GM21529 (cell line): Measurements from ENCODE around the gene TBXAS1.
A peak's percentile ranks its signal among the peaks of the same experiment; 100 is the strongest.

Experiments used
- ATAC-seq: cut with Tn5 transposase; IDR thresholded peaks from one replicate; pipeline ENCODE4 v1.9.1; 2021; ENCODE audit not compliant: unreplicated experiment

TBXAS1 gene

DNA sequence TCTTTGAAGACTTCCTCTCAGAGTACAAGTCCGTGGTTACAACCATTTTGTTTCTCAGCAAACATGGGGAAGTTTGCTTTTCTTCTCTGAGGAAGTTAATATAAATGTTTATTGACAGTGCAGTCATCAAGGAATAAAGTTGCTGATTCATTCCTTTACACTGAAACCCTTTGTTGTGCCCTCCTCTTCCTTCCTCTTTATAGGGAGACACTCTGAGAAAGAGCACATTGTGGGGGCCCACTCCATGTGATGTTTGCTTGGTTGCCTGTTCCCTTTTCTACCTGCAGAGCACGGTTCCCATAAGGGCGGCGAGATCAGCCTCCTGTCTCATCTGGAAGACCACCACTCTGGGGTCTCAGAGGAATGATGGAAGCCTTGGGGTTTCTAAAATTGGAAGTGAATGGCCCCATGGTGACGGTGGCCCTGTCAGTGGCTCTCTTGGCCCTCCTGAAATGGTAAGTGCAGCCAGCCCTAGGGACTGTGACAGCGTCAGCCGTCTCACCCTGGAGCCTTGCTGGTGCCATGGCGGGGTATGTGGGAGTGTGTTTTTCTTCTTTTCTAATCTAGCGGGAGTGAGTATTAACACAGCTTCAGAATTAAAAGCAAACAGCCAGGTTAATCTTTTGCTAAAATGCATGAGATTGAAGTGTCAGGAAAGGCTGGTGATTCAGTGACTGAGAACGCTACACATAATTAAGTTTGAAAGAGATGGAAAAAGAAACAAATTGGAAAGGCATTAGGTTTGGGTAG lies at the start of gene TBXAS1:
Gene TBXAS1, plus strand, starts transcription at position 240 of the 750 bp plus-strand sequence. Its CDS starts 127 bp downstream, at position 367.
- ATAC-seq, result peak; percentile 54

DNA sequence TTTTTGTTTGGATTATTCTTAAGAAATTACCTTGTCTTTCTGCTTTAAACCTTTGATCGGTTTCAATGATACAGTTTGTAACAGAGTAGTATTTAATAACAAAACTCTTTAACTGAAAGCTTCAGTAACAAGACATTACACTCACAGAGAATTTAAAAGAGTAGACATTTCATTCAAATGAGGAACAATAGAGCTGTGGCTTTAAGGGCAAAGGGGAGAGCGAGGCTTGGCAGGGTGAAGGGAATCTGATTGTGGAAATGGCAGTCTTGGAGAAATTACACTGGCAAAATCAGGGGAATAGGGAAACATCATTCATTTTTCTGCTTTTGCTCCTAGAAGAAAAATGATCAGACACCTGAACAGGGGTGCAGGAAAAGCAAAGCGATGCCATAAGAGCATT lies 46.1 kb upstream of the TBXAS1 start:
- no peak for ATAC-seq

DNA sequence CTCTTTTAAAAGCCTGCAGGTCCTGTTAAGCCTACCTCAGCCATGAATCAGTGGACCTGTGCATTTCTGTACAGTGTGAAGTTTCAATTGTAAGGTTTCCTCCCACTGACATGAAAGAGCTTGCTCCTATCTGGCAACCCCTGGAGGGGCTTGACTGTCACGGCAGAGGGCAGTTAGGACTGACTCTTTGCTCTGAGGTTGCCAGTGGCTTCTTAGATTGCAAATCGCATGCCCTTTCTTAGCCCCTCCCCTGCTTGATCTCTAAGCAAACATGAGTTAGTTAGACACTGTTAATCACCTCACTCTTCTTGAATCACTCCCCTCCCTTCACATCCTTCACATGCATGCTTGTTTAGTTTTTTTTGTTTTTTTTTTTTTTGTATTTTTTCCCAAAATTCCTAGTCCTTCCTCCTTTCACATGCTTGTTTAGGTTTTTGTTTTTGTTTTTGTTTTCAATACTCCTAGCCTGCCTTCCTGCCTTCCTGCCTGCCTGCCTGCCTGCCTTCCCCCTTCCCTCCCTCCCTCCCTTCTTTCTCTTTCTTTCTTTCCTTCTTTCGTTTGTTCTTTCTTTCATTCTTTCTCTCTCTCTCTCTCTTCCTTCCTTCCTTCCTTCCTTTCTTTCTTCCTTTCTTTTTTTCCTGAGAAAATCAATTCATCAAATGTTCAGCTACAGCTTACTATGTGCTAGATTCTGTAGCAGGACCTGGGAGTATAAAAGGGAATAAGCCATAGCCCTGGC lies 45.2 kb upstream of the TBXAS1 start:
- ATAC-seq, result no peak

DNA sequence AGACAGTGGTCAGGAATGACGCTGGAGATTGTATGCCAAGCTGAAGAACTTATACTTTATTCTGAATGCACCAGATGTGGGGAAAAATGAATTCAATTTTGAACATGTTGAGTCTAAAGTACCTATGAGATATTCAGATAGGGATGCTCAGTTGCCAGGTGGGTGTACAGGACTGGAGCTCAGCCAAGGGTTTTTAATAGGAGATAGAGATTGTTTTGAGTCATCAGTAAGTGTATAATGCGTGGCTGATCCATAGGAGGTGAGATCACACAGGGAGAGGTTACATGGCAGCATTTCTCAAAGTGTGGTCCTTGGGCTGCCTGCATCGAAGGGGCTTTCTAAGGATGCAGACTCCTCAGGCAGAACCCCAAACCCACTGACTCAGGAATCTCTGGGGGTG lies 44.4 kb upstream of the TBXAS1 start:
- ATAC-seq, result no peak

DNA sequence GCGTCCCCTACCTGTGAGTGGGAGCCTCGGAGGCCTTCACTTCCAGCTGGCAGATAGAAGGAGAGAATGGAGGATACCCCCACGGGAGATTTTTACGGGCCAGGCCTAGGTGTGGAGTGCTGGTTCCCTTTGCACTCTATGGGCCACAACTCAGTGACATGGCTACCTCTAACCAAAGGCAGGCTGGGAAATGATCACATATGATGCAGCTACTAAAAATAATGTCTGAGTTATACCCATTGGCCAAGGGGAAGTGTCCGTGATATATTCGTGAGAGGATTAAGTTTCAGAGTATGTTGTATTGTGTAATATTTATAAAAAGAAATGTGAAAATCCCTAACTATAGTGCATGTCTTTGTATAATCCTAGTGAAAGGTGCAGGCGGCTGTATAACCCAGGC lies 37.7 kb upstream of the TBXAS1 start:
- no peak for ATAC-seq

DNA sequence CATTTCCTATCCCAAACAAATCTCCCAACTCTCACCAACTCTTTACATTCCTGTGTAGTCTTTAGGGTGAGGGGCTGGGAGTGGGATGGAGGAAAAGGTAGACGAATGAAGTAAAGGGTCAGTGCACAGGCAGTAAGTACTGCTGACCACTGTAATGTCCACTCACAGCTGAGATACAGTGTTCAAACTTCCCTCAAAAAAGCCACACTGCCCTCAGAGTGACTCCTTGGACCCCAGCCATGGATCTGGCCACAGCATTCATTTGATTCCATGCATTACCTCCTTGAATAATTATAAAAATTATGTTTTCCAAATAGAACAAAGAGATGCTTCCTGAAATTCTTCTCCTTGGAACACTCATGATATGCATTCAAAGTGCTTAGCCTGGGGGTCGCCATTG lies 31.5 kb upstream of the TBXAS1 start:
- no peak for ATAC-seq

DNA sequence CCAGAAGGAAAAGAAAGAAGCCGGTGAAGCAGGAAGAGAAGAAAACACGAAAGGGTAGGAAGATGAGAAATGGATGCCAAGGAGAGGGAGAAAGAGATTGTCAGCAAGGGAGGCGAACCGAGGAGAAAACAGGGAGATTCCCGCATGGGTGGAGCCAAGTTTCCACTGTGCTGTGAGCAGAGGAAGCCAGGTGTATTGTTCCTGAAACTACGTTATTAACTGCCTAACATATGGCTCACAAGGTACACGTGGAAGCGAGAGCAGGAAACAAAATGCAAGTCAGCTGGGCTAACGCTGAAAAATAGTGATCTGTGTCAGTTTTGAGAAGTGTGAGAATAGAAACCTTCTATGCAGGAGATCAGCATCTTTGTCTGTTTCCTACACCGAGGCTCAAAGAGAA lies 30.8 kb upstream of the TBXAS1 start:
- ATAC-seq, result peak; percentile 83

DNA sequence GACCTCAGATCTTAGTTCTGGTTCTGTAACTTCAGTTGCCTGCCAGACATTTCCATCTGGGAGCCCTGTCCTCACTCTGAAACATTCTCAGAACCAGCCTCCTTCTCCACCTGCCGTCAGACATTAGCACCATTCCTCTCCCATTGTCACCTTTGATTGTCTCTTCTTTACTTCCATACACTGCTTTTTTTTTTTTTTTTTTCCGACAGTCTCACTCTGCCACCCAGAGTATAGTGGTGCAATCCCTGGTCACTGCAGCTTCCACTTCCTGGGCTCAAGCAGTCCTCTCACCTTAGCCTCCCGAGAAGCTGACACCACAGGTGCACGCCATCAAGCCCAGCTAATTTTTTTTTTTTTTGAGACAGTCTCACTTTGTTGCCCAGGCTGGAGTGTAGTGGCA lies 30.2 kb upstream of the TBXAS1 start:
- no peak for ATAC-seq

DNA sequence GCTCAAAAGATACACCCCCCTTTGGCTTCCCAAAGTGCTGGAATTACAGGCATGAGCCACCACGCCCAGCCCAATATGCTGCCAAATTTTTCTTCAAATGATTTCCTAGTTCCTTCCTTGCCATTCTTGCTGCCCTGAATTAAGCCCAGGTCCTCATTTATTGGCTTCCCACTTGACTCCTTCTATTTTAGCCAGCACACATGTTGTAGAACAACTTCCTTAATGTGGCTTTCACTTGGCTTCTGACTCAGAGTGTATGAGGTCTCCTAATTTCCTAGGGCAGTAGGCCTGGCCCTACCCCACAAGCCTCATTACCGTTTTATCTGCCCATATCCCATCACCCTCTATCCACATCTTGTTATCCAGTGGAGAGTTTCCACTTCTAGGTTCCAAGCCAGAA lies 29.5 kb upstream of the TBXAS1 start:
- ATAC-seq, result peak; percentile 57

DNA sequence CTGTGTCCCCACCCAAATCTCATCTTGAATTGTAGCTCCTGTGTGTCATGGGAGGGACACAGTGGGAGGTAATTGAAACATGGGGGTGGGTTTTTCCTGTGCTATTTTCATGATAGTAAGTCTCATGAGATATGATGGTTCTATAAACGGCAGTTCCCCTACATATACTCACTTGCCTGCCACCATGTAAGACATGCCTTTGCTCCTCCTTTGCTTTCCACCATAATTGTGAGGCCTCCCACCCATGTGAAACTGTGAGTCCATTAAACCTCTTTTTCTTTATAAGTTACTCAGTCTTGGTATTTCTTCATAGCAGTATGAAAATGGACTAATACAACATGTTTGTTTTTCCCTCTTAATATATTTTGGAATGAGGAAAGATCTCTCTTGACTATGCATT lies 24.5 kb upstream of the TBXAS1 start:
- ATAC-seq, result no peak

DNA sequence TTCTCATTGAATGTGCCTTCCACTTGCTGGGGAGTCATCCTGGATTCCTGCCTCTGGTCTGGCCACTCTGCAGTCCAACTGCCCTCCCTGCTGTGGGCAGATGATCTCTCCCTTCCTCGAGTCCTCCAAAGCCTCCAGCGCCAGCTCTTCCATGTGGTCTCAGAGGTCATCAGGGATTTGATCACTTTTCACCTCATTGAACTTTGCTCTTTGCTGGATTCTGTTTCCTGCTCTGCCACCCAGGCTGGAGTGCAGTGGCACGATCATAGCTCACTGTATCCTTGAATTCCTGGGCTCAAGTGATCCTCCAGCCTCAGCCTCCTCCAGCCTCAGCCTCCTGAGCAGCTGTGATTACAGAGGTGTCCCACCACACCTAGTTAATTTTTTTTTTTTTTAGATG lies 22.1 kb upstream of the TBXAS1 start:
- no peak for ATAC-seq

DNA sequence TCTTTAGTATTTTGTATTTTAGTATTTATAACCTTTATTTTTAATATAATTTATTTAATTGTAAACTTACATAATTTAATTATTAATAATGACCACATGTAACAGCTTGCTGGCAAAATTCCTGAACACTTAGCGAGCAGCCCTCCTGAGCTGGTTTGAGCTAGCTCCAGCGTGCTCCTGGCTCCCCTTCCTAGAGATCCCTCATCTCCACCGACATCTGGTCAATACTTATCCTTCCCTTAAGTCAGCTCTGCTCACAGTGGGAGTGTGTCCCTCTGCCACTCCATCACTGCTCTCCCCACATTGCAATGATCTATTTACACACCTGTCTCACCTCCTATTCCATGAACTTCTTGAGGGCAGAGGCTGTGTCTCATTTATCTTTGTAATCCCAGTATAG lies 20.6 kb upstream of the TBXAS1 start:
- ATAC-seq, result no peak

DNA sequence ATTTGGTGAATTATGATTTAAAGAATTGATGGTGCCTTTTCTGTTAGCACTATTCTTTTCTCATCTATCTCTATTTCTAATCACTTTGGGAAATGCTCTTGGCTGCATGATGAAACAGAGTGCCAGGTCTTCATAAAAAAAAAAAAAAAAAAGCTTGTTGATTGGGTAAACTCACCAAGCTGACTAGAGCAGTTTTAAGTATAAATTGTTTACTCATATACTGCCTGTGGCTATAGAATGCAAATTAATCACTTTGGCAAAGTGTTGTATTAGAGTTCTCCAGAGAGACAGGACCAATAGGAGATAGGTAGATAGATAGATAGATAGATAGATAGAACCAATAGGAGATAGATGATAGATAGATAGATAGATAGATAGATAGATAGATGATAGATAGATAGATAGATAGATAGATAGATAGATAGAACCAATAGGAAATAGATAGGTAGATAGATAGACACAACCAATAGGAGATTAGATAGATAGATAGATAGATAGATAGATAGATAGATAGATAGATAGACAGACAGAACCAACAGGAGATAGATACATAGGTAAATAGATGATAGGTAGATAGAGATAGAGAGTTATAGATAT lies 20.1 kb upstream of the TBXAS1 start:
- ATAC-seq, result no peak

DNA sequence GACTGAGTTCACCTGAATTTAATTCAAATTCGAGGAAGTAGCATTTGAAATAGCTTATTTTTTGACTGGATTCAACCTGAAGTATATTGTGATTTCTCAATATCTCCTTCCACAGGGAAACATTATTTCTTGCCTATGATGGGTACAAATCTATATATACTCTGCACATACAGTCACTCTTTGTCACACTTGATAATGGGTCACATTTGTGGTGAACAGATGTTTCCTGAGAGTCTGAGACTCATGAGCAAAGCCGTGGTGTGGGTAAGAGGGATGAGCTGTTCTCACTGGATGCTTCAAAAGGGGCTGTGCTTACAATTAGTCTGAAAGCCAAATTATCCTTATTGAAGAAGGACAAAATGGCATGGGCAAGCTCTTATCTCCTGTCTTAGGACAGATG lies 18.0 kb upstream of the TBXAS1 start:
- ATAC-seq, result no peak

DNA sequence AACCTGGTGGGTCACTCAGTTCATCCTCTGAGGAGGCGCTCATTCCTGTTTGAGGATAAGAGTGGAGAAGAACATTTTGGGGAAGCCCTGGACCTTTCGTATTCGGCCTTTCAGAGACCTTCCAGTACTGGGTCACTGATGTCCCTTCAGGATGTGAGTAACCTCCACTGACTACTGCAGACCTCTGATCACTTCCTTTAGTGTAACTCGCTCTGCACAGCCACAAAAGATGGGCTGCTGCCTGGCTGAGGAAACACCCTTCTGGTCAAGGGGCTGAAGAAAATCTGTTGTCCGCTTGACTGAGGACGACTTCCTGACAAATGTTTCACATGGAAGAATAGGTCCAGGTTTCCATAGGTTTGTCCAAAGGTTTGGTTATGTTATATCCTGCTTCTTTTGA lies 15.9 kb upstream of the TBXAS1 start:
- ATAC-seq, result no peak

DNA sequence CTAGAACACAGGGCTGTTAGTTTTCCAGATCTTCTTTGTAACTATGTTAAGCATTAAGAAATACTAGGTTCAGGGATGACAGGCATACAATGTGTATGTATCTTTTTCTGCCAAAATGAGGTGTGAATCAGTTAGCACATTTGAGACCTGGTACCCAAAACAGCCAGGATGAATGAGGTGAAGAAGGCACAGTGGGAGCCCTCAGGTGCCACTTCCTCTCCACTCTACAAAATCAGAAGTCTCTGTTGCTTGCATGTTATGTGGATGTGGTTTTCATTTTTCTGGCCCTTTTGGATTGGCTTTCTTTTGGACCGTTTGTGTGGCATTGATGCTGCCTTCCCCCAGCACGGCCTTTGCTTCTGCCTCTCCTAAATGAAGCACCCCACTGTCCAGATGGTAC lies 15.4 kb upstream of the TBXAS1 start:
- ATAC-seq, result no peak

DNA sequence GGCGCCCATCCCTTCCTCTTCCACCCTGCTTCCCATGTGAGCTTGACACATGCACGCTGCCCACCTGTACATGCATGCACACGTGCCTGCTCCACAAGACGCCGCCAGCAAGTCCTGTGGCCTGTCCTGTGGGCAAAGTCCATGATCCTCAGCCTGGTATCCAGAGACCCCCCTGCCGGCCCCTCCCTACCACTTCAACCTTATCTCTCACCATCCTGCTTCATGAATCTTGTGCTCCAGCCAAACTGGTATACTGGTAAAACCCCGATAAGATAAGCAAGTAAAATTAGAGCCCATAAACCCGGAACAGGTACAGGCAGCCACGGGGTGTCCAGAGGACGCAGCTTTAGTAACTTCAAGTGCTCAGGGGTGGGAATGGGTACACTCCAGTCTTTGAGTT lies 11.8 kb upstream of the TBXAS1 start:
- no peak for ATAC-seq

DNA sequence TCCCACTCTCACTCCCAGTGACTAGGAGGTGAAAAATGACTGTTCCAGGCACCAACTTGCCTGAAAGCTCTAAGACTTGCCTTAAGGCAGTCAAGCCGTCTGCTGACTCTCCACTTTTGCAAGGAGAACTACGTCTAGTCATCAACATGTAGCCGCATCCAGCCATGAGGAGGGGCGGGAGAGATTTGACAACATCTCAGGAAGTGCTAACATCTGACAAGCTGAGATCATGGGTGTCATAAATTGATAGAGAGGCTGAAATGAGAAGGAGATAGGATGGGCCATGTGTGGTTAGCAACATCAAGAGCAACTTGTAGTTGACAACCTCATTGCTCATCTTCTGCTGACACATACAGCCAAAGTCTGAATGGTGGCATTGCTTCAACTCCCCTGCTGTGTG lies 9.0 kb upstream of the TBXAS1 start:
- no peak for ATAC-seq

DNA sequence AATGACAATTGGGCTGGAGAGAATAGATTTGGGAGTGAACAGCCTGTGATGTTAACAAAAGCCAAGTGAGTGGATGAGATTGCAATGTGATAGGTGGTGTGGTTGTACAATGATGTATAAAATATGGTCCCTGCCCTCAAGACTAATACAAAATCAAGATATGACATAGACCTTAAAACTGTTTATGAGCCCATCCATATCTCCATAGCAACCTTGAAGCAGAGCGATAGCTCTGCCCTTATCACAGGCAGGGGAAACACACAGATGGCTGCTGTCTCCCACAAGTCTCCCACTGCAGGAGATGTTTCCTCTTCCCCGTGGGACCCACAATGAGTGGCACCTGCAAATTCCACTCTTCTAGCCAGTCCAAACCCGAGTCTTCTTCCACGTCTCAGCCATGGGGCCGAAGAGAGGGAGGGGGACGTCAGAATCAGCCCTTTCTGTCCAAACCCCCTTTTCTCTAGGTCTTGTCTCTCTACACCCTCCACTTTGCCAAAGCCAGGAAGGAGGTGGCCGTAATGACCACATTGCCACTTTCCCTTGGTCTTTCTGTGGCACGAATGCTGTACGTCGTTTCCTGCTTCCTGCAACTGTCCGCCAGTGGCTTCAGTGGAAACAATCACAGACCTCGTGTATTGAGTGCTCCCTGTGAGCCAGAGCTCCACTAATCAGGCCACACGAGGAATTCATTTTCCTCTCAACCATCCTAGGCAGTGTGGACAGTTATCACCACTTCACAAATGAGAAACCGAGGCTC lies 7.5 kb upstream of the TBXAS1 start:
- no peak for ATAC-seq

DNA sequence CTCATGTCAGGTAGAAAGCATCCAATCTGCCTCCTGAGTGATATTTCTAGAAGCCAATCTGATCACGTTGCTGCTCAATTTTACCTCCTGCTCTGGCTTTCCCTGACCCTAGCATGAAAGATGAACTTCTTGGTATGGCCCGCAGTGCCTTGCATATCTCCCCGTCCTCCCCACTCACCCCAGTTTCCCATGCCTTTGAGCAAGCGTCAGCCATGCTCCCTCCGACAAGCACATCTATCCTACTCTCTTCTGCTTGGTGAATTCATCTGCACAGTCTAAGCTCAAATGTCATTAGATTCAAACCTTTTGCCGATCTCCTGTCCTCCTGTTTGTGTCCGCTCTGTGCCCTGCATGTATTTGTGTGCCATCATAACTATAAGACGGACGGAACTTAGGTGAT lies 6.2 kb upstream of the TBXAS1 start:
- ATAC-seq, result no peak

DNA sequence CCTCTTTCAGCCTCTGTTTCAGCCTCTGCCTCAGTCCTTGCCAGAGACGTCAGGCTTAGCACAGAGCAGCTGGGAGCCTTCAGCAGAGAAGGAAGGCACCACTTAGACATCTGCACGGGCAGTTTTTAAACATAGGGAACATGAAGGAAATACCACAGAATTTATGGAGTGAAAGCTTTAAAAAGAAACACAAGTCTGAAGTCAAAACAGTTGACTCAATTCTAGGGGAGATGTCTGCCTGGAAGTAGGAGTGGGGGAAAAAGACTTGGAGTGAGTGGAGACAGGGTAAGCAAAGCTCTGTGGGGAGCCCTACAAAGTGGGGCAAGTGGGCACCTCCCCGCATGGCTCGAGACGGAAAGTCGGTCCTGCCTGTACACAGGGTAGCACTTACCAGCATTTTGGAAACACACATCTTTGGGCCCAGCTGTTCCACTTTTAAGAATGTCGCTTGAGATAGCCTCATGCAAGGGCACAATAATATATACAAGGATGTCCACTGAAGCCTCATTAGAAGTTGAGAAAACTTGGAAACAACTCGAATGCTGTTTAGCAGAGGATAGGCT lies 5.0 kb upstream of the TBXAS1 start:
- no peak for ATAC-seq
